ENCODE measurements around the gene ANGPTL2. TPM values are rescaled to one million over a fixed set of nuclear protein-coding genes. Genes with fewer than 3 reads are reported as not detected.

The ANGPTL2 gene
- total RNA-seq, 3 donors from 2014 or later: 4.1 to 50.9 (median 11.6) TPM

GRCh38 chr9:127144670-127145445, 22.4 kb upstream of the ANGPTL2 start:
- H3K4me3 ChIP-seq: no peak overlapping the region
- intact Hi-C loops (cut with DNase I, micrococcal nuclease): no loop called here
- H3K36me3 ChIP-seq (ENCODE audit: low read depth): no peaks in the 10 kb centered on the region
- peak; percentile 50 for ATAC-seq
- H3K4me1 ChIP-seq (ENCODE audit: low read depth): no peaks in the 10 kb centered on the region
- peak in 1 of 3 donors; percentile 38 for DNase-seq
- no peaks in the 10 kb centered on the region for H3K9me3 ChIP-seq
- TF ChIP-seq CTCF (IDR thresholded peaks at IDR 0.05): no peak

- no peak for ATAC-seq
- Histone ChIP-seq H3K9me3 (no peaks in the 10 kb centered on the region), H3K4me3 (no peak overlapping the region), H3K36me3 (ENCODE audit: low read depth) (no peaks in the 10 kb centered on the region), H3K4me1 (ENCODE audit: low read depth) (no peaks in the 10 kb centered on the region)
- no peak for DNase-seq
- intact Hi-C loops (cut with DNase I, micrococcal nuclease): no loop called here
- no peak for TF ChIP-seq CTCF (IDR thresholded peaks at IDR 0.05)
Observed at GRCh38 chr9:127143920-127144465, 21.6 kb upstream of the ANGPTL2 start.

- H3K36me3 ChIP-seq (ENCODE audit: low read depth): no peaks in the 10 kb centered on the region
- ATAC-seq (no peak), DNase-seq (no peak)
- TF ChIP-seq CTCF (IDR thresholded peaks at IDR 0.05): no peak
- intact Hi-C loops (cut with DNase I, micrococcal nuclease): no loop called here
- H3K4me1 ChIP-seq (ENCODE audit: low read depth): no peaks in the 10 kb centered on the region
- no peak overlapping the region for H3K4me3 ChIP-seq
- H3K9me3 ChIP-seq: no peaks in the 10 kb centered on the region
Observed at GRCh38 chr9:127142931-127143464, 20.6 kb upstream of the ANGPTL2 start.

GRCh38 chr9:127142291-127142690, 19.9 kb upstream of the ANGPTL2 start:
- Histone ChIP-seq H3K4me1 (ENCODE audit: low read depth) (no peaks in the 10 kb centered on the region), H3K4me3 (no peak overlapping the region), H3K9me3 (no peaks in the 10 kb centered on the region), H3K36me3 (ENCODE audit: low read depth) (no peaks in the 10 kb centered on the region)
- no peak for ATAC-seq
- no peak for TF ChIP-seq CTCF (IDR thresholded peaks at IDR 0.05)
- intact Hi-C loops (cut with DNase I, micrococcal nuclease): no loop called here
- no peak for DNase-seq

- intact Hi-C loops (cut with DNase I, micrococcal nuclease): no loop called here
- Histone ChIP-seq H3K9me3 (no peaks in the 10 kb centered on the region), H3K4me3 (no peak overlapping the region), H3K4me1 (ENCODE audit: low read depth) (no peaks in the 10 kb centered on the region), H3K36me3 (ENCODE audit: low read depth) (no peaks in the 10 kb centered on the region)
- DNase-seq (no peak), ATAC-seq (no peak)
- TF ChIP-seq CTCF (IDR thresholded peaks at IDR 0.05): no peak
Observed at GRCh38 chr9:127140842-127141675, 18.6 kb upstream of the ANGPTL2 start.

All from mucosa of descending colon (tissue), 3 donors.